GM12801 (cell line): Measurements from ENCODE around the gene SORCS1.

Experiments used
- CTCF ChIP-seq: IDR thresholded peaks from one replicate; pipeline ENCODE4 v1.5.1; 2011; ENCODE audit warnings: control low read depth; ENCODE audit not compliant: insufficient read length; ENCODE audit errors: extremely low read depth

SORCS1 gene

DNA sequence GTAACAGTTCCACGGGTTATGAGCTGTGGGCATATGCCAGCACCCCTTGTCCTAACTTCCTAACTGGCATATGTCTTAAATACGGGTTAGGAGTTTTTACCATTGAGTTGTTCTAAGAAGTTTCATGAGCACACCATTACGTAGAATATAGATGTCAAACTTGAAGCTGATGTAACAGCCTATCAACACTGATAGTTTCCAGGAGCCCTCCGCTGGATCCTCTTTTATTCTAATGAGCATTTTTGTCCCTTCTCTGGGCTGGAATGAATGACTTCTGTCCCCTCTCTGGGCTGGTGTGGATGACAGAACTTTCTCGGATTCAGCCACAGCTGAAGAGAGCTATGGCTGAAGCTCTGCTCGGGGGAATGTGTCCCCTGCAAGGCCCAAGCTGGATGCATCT, 256.3 kb downstream of the SORCS1 start:
- TF ChIP-seq CTCF: no peak

DNA sequence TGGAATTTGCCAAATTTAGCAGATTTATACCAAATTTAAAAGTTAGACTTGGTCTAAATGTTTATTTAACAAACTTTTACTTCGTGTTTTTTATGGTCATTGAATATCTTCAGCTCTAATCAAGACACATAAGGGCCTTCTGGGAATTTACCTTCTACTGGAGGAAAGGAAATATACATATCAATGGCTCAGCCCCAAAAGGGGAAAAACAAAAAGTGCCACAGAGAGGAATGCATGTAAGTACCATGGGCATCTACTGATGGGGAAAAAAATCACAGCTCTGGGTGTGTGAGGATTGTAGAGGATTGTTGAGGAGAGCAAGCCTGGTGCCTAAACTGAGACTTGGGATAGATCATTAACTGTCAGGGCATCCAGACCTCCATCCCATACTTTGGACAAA, 260.3 kb downstream of the SORCS1 start:
- no peak for TF ChIP-seq CTCF

DNA sequence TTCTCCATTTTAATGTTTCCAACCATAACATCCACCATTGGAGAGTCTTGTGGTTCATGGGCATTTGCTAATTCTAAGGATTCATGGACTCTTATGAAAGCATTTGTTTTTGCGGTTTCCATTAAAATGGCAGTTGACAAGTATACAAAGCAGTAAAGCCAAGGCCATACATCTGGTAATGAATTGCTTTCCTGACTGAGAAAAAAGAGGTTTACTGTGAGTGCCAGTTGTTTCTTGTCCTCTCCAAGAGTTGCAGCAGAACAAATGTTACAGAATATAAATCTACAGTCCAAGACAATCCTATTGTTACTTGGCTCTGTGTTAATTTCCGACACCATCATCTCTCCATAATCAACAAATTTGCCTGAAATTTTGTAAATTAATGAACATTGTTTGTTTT, 261.3 kb downstream of the SORCS1 start:
- no peak for TF ChIP-seq CTCF

DNA sequence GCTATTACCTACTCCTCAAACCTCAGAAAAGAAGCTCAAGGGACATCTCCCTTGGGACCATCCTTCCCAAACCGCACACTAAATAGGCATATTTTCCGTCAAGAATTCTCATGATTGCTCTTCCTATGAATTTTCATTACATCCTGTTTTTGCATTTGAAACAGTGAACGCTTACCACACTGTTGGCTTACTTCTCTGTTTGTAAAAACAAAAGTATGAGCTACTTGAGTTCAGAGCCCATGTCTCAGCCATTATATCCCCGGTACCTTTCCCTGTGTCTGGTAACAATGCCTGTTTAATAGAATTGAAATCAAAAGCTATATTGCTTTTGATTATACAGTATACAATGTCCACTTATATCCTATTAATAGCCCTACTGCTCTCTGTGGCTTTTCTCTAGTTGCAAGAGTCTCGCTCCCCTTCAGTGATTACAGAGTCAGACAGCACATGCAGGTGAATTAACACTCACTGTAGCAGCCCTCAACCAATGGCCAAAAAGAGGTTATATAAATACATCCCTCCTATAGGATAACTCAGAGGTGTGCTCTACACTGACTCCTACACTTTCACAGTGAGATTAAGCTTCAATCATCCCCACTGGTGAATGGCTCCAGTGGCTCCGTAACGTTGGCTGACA, 264.4 kb downstream of the SORCS1 start:
- no peak for TF ChIP-seq CTCF

GRCh38 chr10:106898446-106898845, 266.1 kb downstream of the SORCS1 start:
- no peak for TF ChIP-seq CTCF

GRCh38 chr10:106897719-106898118, 266.8 kb downstream of the SORCS1 start:
- TF ChIP-seq CTCF: no peak

DNA sequence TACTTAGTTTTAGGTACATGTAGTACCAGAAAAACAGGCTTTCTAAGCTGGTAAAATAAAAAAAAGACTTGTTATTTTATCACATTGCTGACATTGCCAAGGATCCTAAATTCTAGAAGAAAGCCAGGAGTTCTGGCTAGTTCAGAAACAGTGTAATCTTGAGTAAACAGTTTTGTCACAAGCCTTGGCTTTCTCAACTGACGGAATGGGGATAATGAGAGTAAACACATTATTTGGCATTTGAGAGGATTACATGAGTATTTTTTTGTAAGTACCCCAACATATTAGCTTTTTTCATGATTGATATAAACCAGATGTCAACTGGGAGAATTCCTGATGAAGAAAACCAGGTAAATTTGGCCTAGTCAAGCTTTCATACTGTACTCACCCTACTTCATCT, 269.8 kb downstream of the SORCS1 start:
- TF ChIP-seq CTCF: no peak

DNA sequence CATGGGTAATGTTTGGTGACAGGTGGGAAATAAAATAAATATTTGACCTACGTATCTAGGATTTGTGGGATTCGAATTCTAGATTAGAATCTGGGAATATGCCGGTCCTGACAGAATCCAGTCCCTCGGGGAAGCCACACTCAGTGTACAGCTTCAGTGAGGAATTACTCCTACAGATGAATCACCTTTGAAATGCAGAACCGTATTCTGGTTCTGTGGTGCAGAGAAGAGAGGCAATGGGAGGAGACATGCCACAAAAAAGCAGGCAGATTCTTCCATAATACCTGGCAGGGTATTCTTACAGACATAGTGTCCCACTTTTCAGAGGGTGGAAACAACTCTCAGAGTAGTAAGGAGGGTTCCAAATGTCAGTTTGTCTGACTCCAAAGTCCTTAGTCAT, 286.9 kb downstream of the SORCS1 start:
- TF ChIP-seq CTCF: no peak
